PC-9 (cell line): ENCODE results near the gene CREBBP. TPM values are rescaled to one million over a fixed set of nuclear protein-coding genes. Genes with fewer than 3 reads are reported as not detected.

ENCODE experiments used
- BruUV-seq: library from RNA; stranded (reverse); fragments of 400-500 nt; replicated peaks from 2 replicates; lab custom pipeline; 2021; lab: Mats Ljungman, UMichigan
- CTCF ChIA-PET: fragments of 300-600 bp; sonication (Branson Sonifier 250); formaldehyde crosslinking; loops from one replicate; lab custom pipeline; 2022; ENCODE audit warnings: antibody characterized with exemption; lab: Charles Lee
- POLR2A ChIA-PET: fragments of 300-600 bp; sonication (Branson Sonifier 250); formaldehyde crosslinking; loops from one replicate; lab custom pipeline; 2022; ENCODE audit warnings: antibody characterized with exemption; ENCODE audit not compliant: unreplicated experiment; lab: Charles Lee
- DNase-seq, 2 experiments: peaks; one replicate each; pipeline versions ENCODE4 v3.0.0 to v3.0.0-alpha.2; 2015 to 2022; ENCODE audit warnings: mixed read lengths in 1 of 2
- H2AFZ ChIP-seq: fragments of 200-600 bp; sonication (generic); 2 replicates; pipeline ENCODE4 v1.8.1; 2017; ENCODE audit warnings: antibody characterized with exemption
- H3F3A ChIP-seq: fragments of 200-600 bp; sonication (generic); 2 replicates; pipeline ENCODE4 v1.8.1; 2017; ENCODE audit warnings: antibody characterized with exemption, mild to moderate bottlenecking, low read depth; ENCODE audit not compliant: insufficient read depth
- H3K27ac ChIP-seq: fragments of 200-600 bp; sonication (generic); 2 replicates; pipeline ENCODE4 v1.6.1; 2016; ENCODE audit warnings: mixed run types
- H3K27me3 ChIP-seq: fragments of 200-600 bp; sonication (generic); 2 replicates; pipeline ENCODE4 v1.6.1; 2016; ENCODE audit warnings: low read depth, mixed run types; ENCODE audit not compliant: insufficient read depth
- H3K36me3 ChIP-seq: fragments of 200-600 bp; sonication (generic); 2 replicates; pipeline ENCODE4 v1.6.1; 2016; ENCODE audit warnings: low read depth, mixed run types
- H3K4me1 ChIP-seq: fragments of 200-600 bp; sonication (generic); replicated peaks from 2 replicates; pipeline ENCODE4 v1.6.1; 2016; ENCODE audit warnings: mixed run types; ENCODE audit not compliant: insufficient read depth
- H3K4me2 ChIP-seq: fragments of 200-600 bp; sonication (generic); 2 replicates; pipeline ENCODE4 v1.6.1; 2017; ENCODE audit warnings: mixed run types
- H3K4me3 ChIP-seq: fragments of 200-600 bp; sonication (generic); 2 replicates; pipeline ENCODE4 v1.6.1; 2016; ENCODE audit warnings: mixed run types
- H3K79me2 ChIP-seq: fragments of 200-600 bp; sonication (generic); 2 replicates; pipeline ENCODE4 v1.6.1; 2017; ENCODE audit warnings: low read depth, mixed run types
- H3K9me2 ChIP-seq: fragments of 200-600 bp; sonication (generic); 2 replicates; pipeline ENCODE4 v1.8.1; 2017; ENCODE audit warnings: mild to moderate bottlenecking; ENCODE audit not compliant: insufficient read depth
- H3K9me3 ChIP-seq: fragments of 200-600 bp; sonication (generic); 2 replicates; pipeline ENCODE4 v1.8.1; 2016; ENCODE audit warnings: low read depth; ENCODE audit not compliant: insufficient read depth
- H4K20me1 ChIP-seq: fragments of 200-600 bp; sonication (generic); 2 replicates; pipeline ENCODE4 v1.8.1; 2017; ENCODE audit not compliant: insufficient read depth
- EZH2 ChIP-seq: fragments of 200-600 bp; sonication (generic); IDR thresholded peaks from 2 replicates; pipeline ENCODE4 v1.8.0; 2017; ENCODE audit warnings: antibody characterized with exemption, low read depth
- intact Hi-C: fragments of 100-400 bp; cut with micrococcal nuclease; formaldehyde crosslinking; loops from one replicate; pipeline ENCODE4 v1.10.0; 2022; ENCODE audit not compliant: unreplicated experiment
- total RNA-seq: library from RNA; stranded (reverse); gene quantifications from 2 replicates; pipeline ENCODE4 v1.2.3, GENCODE V29; 2021
- TF ChIP-seq, protein P1 (sequence below): fragments of 200-600 bp; sonication (generic); conservative IDR thresholded peaks from 2 replicates; pipeline ENCODE4 v1.6.1; 2017; ENCODE audit warnings: mixed run types, antibody characterized with exemption, mild to moderate bottlenecking, moderate library complexity

Gene CREBBP
- total RNA-seq, 1 experiment from 2014 or later = 74.9 TPM

- Histone ChIP-seq H3K9me3 (no peaks in the 10 kb centered on the region), H3K9me2 (no peaks in the 10 kb centered on the region), H4K20me1 (peaks cover 28% of the 10 kb centered on the region), H3K27ac (no peak overlapping the region), H3K79me2 (no peaks in the 10 kb centered on the region), H3F3A (no peaks in the 10 kb centered on the region; the same call in 1 of the 2 replicates), H3K4me2 (no peak overlapping the region), H3K4me1 (no peaks in the 10 kb centered on the region), H3K4me3 (no peak overlapping the region), H2AFZ (no peak overlapping the region), H3K27me3 (no peaks in the 10 kb centered on the region), H3K36me3 (peaks cover 11% of the 10 kb centered on the region)
- TF ChIP-seq EZH2 = no peak
- TF ChIP-seq, protein P1, sequence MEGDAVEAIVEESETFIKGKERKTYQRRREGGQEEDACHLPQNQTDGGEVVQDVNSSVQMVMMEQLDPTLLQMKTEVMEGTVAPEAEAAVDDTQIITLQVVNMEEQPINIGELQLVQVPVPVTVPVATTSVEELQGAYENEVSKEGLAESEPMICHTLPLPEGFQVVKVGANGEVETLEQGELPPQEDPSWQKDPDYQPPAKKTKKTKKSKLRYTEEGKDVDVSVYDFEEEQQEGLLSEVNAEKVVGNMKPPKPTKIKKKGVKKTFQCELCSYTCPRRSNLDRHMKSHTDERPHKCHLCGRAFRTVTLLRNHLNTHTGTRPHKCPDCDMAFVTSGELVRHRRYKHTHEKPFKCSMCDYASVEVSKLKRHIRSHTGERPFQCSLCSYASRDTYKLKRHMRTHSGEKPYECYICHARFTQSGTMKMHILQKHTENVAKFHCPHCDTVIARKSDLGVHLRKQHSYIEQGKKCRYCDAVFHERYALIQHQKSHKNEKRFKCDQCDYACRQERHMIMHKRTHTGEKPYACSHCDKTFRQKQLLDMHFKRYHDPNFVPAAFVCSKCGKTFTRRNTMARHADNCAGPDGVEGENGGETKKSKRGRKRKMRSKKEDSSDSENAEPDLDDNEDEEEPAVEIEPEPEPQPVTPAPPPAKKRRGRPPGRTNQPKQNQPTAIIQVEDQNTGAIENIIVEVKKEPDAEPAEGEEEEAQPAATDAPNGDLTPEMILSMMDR = no peak
- DNase-seq = no peak
- BruUV-seq = no TSS peak
- ChIA-PET CTCF (no interaction called here), POLR2A (no interaction called here)
- intact Hi-C loops = no loop called here
These were observed 92.4 kb downstream of the CREBBP start for GRCh38 chr16:3787924-3788661.

GRCh38 chr16:3785413-3785812, 95.1 kb downstream of the CREBBP start:
- Histone ChIP-seq H3K27me3 (no peaks in the 10 kb centered on the region), H3K4me3 (no peak overlapping the region), H3K79me2 (no peaks in the 10 kb centered on the region), H3K36me3 (peaks cover 13% of the 10 kb centered on the region), H3K9me3 (no peaks in the 10 kb centered on the region), H3K4me1 (no peaks in the 10 kb centered on the region), H4K20me1 (peaks cover 40% of the 10 kb centered on the region), H3F3A (no peaks in the 10 kb centered on the region; the same call in 1 of the 2 replicates), H3K27ac (no peak overlapping the region), H3K4me2 (no peak overlapping the region), H3K9me2 (no peaks in the 10 kb centered on the region), H2AFZ (no peak overlapping the region)
- no peak for DNase-seq
- ChIA-PET CTCF (no interaction called here), POLR2A (no interaction called here)
- TF ChIP-seq, protein P1 = no peak
- TF ChIP-seq EZH2 = no peak
- no TSS peak for BruUV-seq
- intact Hi-C loops = no loop called here

DNA sequence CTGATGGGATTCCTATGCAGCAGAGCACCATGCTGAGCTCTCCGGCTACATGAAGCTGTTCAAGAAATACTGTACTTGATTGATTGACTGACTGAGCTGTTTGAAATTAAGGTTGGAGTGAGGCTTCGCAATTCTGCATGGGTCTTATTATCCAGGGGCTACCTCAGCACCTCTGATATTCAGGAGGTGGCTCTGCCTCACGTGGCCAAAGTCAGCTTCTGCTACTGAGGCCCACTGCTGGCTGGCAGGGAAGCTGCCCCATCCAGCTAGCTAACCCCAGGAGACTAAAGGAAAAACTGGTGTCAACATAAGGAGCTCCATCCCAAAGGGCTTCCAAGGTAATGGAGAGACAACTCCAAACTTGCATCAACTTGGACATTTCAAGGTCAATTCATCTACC, 97.0 kb downstream of the CREBBP start:
- TF ChIP-seq EZH2 = no peak
- TF ChIP-seq, protein P1 = no peak
- no TSS peak for BruUV-seq
- peaks cover 9% of the 10 kb centered on the region; the same call in 1 of the 2 replicates for H3K36me3 ChIP-seq

More for the DNA sequence above, 97.0 kb downstream of the CREBBP start:
- no peak overlapping the region for H2AFZ ChIP-seq
- DNase-seq = no peak
- no peak overlapping the region for H3K27ac ChIP-seq
- no peaks in the 10 kb centered on the region; the same call in 1 of the 2 replicates for H3F3A ChIP-seq
- no peaks in the 10 kb centered on the region for H3K9me2 ChIP-seq
- H4K20me1 ChIP-seq = peaks cover 31% of the 10 kb centered on the region
- CTCF ChIA-PET = no interaction called here
- no peaks in the 10 kb centered on the region for H3K79me2 ChIP-seq
- H3K9me3 ChIP-seq = no peaks in the 10 kb centered on the region
- H3K4me1 ChIP-seq = no peaks in the 10 kb centered on the region
- H3K4me3 ChIP-seq = no peak overlapping the region
- intact Hi-C loops = loop anchor here (5.0 kb wide), 1 partner anchor 94 kb away; no protein-coding TSS in a partner anchor
- H3K4me2 ChIP-seq = no peak overlapping the region
- no peaks in the 10 kb centered on the region for H3K27me3 ChIP-seq
- POLR2A ChIA-PET = no interaction called here
